Breast epithelium (tissue), 3 donors: Measurements from ENCODE around the gene SKAP2.

Source experiments
- CTCF ChIP-seq, 3 donors: fragments of 450-650 bp; IDR thresholded peaks; one replicate each; pipeline ENCODE4 v1.5.1; 2016 to 2017; ENCODE audit warnings: antibody characterized with exemption in 3 of 3, mild to moderate bottlenecking in 3 of 3, moderate library complexity in 3 of 3
- POLR2AphosphoS5 ChIP-seq, 3 donors: sonication (generic); formaldehyde crosslinking; IDR thresholded peaks; one replicate each; pipeline ENCODE4 v1.6.1; 2017; ENCODE audit warnings: antibody characterized with exemption in 3 of 3

- no peak for TF ChIP-seq CTCF (IDR thresholded peaks at IDR 0.05)
- no peak for TF ChIP-seq POLR2AphosphoS5 (IDR thresholded peaks at IDR 0.05)
Measured at GRCh38 chr7:26659121-26659520, 205.3 kb downstream of the SKAP2 start.
